HEK293 (cell line): ENCODE data around the gene TSPAN1.

Experiments used
- GLI4 ChIP-seq: fragments of 450-650 bp; formaldehyde crosslinking; IDR thresholded peaks from 2 replicates; pipeline ENCODE4 v1.5.1; 2016; ENCODE audit warnings: missing biosample characterization, missing genetic modification characterization
- HOXD13 ChIP-seq: sonication (generic); formaldehyde crosslinking; IDR thresholded peaks from 2 replicates; pipeline ENCODE4 v1.8.0; 2022; ENCODE audit warnings: missing genetic modification reagents, borderline replicate concordance
- KLF1 ChIP-seq: fragments of 450-650 bp; formaldehyde crosslinking; IDR thresholded peaks from 2 replicates; pipeline ENCODE4 v1.5.1; 2016; ENCODE audit warnings: missing biosample characterization, missing genetic modification characterization
- KLF16 ChIP-seq: fragments of 450-650 bp; formaldehyde crosslinking; IDR thresholded peaks from 2 replicates; pipeline ENCODE4 v1.5.1; 2017; ENCODE audit warnings: missing biosample characterization, missing genetic modification characterization
- MEIS1 ChIP-seq: sonication (generic); formaldehyde crosslinking; IDR thresholded peaks from 2 replicates; pipeline ENCODE4 v1.8.1; 2022; ENCODE audit warnings: missing genetic modification reagents, mild to moderate bottlenecking, borderline replicate concordance
- OSR2 ChIP-seq: fragments of 450-650 bp; formaldehyde crosslinking; IDR thresholded peaks from 2 replicates; pipeline ENCODE4 v1.5.1; 2016; ENCODE audit warnings: missing biosample characterization, missing genetic modification characterization
- PRDM2 ChIP-seq: fragments of 450-650 bp; formaldehyde crosslinking; IDR thresholded peaks from 2 replicates; pipeline ENCODE4 v1.5.1; 2016; ENCODE audit warnings: missing biosample characterization, missing genetic modification characterization, borderline replicate concordance
- RBAK ChIP-seq: fragments of 450-650 bp; formaldehyde crosslinking; IDR thresholded peaks from 2 replicates; pipeline ENCODE4 v1.5.1; 2016; ENCODE audit warnings: missing biosample characterization, missing genetic modification characterization
- SP3 ChIP-seq: fragments of 450-650 bp; formaldehyde crosslinking; IDR thresholded peaks from 2 replicates; pipeline ENCODE4 v1.5.1; 2016; ENCODE audit warnings: missing biosample characterization, missing genetic modification characterization
- ZBTB1 ChIP-seq: fragments of 450-650 bp; formaldehyde crosslinking; IDR thresholded peaks from 2 replicates; pipeline ENCODE4 v1.5.1; 2016; ENCODE audit warnings: missing biosample characterization, missing genetic modification characterization
- ZBTB17 ChIP-seq: fragments of 450-650 bp; formaldehyde crosslinking; IDR thresholded peaks from 2 replicates; pipeline ENCODE4 v1.5.1; 2016; ENCODE audit warnings: missing biosample characterization, missing genetic modification characterization
- ZNF140 ChIP-seq: fragments of 450-650 bp; formaldehyde crosslinking; IDR thresholded peaks from 2 replicates; pipeline ENCODE4 v1.5.1; 2016; ENCODE audit warnings: missing biosample characterization, missing genetic modification characterization
- ZNF155 ChIP-seq: fragments of 450-650 bp; formaldehyde crosslinking; IDR thresholded peaks from 2 replicates; pipeline ENCODE4 v1.5.1; 2016; ENCODE audit warnings: missing biosample characterization, missing genetic modification characterization
- ZNF184 ChIP-seq: fragments of 450-650 bp; IDR thresholded peaks from 2 replicates; pipeline ENCODE4 v1.5.1; 2018; ENCODE audit warnings: missing biosample characterization, mild to moderate bottlenecking, missing genetic modification characterization
- ZNF221 ChIP-seq: fragments of 450-650 bp; formaldehyde crosslinking; IDR thresholded peaks from 2 replicates; pipeline ENCODE4 v1.5.1; 2017; ENCODE audit warnings: missing biosample characterization, missing genetic modification characterization, borderline replicate concordance
- ZNF239 ChIP-seq: fragments of 450-650 bp; formaldehyde crosslinking; IDR thresholded peaks from 2 replicates; pipeline ENCODE4 v1.5.1; 2016; ENCODE audit warnings: missing biosample characterization, missing genetic modification characterization
- ZNF274 ChIP-seq, 2 experiments: fragments of 200-500 bp in 1 of 2; fragments of 450-650 bp in 1 of 2; sonication (Bioruptor generic) in 1 of 2; formaldehyde crosslinking in 1 of 2; IDR thresholded peaks; 2 replicates each; pipeline versions ENCODE4 v1.5.1 to v1.6.1; 2014 to 2016; ENCODE audit warnings: borderline replicate concordance in 1 of 2, inconsistent platforms in 1 of 2, low read length in 1 of 2, missing biosample characterization in 1 of 2, missing genetic modification characterization in 1 of 2
- ZNF324 ChIP-seq: fragments of 450-650 bp; formaldehyde crosslinking; IDR thresholded peaks from 2 replicates; pipeline ENCODE4 v1.5.1; 2016; ENCODE audit warnings: missing biosample characterization, missing genetic modification characterization
- ZNF350 ChIP-seq: fragments of 450-650 bp; formaldehyde crosslinking; IDR thresholded peaks from 2 replicates; pipeline ENCODE4 v1.5.0; 2017; ENCODE audit warnings: missing biosample characterization, mild to moderate bottlenecking, missing genetic modification characterization
- ZNF391 ChIP-seq: fragments of 450-650 bp; formaldehyde crosslinking; IDR thresholded peaks from 2 replicates; pipeline ENCODE4 v1.5.1; 2016; ENCODE audit warnings: low read depth, missing biosample characterization, missing genetic modification characterization, borderline replicate concordance
- ZNF394 ChIP-seq: fragments of 450-650 bp; formaldehyde crosslinking; IDR thresholded peaks from 2 replicates; pipeline ENCODE4 v1.5.1; 2016; ENCODE audit warnings: missing biosample characterization, missing genetic modification characterization, mild to moderate bottlenecking, moderate library complexity, borderline replicate concordance
- ZNF530 ChIP-seq: fragments of 450-650 bp; formaldehyde crosslinking; IDR thresholded peaks from 2 replicates; pipeline ENCODE4 v1.5.1; 2016; ENCODE audit warnings: low read depth, missing biosample characterization, missing genetic modification characterization
- ZNF654 ChIP-seq: fragments of 450-650 bp; formaldehyde crosslinking; IDR thresholded peaks from 2 replicates; pipeline ENCODE4 v1.5.1; 2016; ENCODE audit warnings: low read depth, missing biosample characterization, missing genetic modification characterization
- ZNF707 ChIP-seq: fragments of 450-650 bp; formaldehyde crosslinking; IDR thresholded peaks from 2 replicates; pipeline ENCODE4 v1.5.1; 2016; ENCODE audit warnings: missing biosample characterization, missing genetic modification characterization
- ZNF76 ChIP-seq: fragments of 450-650 bp; formaldehyde crosslinking; IDR thresholded peaks from 2 replicates; pipeline ENCODE4; 2016; ENCODE audit warnings: low read depth, missing biosample characterization, missing genetic modification characterization, borderline replicate concordance
- ZNF791 ChIP-seq: fragments of 450-650 bp; formaldehyde crosslinking; IDR thresholded peaks from 2 replicates; pipeline ENCODE4 v1.5.1; 2016; ENCODE audit warnings: missing biosample characterization, missing genetic modification characterization
- ZNF792 ChIP-seq: fragments of 450-650 bp; formaldehyde crosslinking; IDR thresholded peaks from 2 replicates; pipeline ENCODE4 v1.5.1; 2016; ENCODE audit warnings: missing biosample characterization, missing genetic modification characterization
- ZSCAN23 ChIP-seq: fragments of 450-650 bp; formaldehyde crosslinking; IDR thresholded peaks from 2 replicates; pipeline ENCODE4 v1.5.1; 2016; ENCODE audit warnings: missing biosample characterization, missing genetic modification characterization
- TF ChIP-seq, protein P1 (sequence below): fragments of 450-650 bp; formaldehyde crosslinking; IDR thresholded peaks from 2 replicates; pipeline ENCODE4 v1.5.1; 2016; ENCODE audit warnings: missing biosample characterization, missing genetic modification characterization, low read depth
- TF ChIP-seq, protein P2 (sequence below): fragments of 450-650 bp; formaldehyde crosslinking; IDR thresholded peaks from 2 replicates; pipeline ENCODE4 v1.5.1; 2016; ENCODE audit warnings: missing biosample characterization, missing genetic modification characterization

TSPAN1 gene

GRCh38 chr1:46179138-46180081 lies 4.5 kb downstream of the TSPAN1 start (continued):
- TF ChIP-seq ZNF350 (tag by site-specific recombination) (no peak), ZNF391 (no peak), ZNF155 (tag by site-specific recombination) (no peak), ZSCAN23 (tag by site-specific recombination) (no peak), GLI4 (no peak), ZNF221 (tag by site-specific recombination) (no peak), ZNF530 (tag by site-specific recombination) (no peak), ZNF707 (no peak), ZNF184 (no peak), MEIS1 (CRISPR knock-in tag) (no peak), SP3 (tag by site-specific recombination) (no peak), OSR2 (tag by site-specific recombination) (no peak), ZNF791 (tag by site-specific recombination) (no peak), KLF16 (peak; percentile 21; the same call in 1 of the 2 replicates), ZNF274 (IDR thresholded peaks at IDR 0.05; ENCODE audit: low read length) (no peak), ZNF274 (tag by site-specific recombination; IDR thresholded peaks at IDR 0.05; ENCODE audit: borderline replicate concordance) (no peak), ZBTB17 (tag by site-specific recombination) (peak; percentile 99), KLF1 (tag by site-specific recombination) (no peak), ZNF324 (no peak), ZNF140 (tag by site-specific recombination) (no peak), HOXD13 (CRISPR knock-in tag) (no peak), ZNF76 (tag by site-specific recombination) (no peak), ZNF239 (tag by site-specific recombination) (no peak), ZBTB1 (no peak), ZNF394 (tag by site-specific recombination) (no peak; the same call in 1 of the 2 replicates), ZNF654 (peak; percentile 100), RBAK (tag by site-specific recombination) (no peak), ZNF792 (no peak; the same call in 1 of the 2 replicates), PRDM2 (no peak)
- TF ChIP-seq, protein P1, sequence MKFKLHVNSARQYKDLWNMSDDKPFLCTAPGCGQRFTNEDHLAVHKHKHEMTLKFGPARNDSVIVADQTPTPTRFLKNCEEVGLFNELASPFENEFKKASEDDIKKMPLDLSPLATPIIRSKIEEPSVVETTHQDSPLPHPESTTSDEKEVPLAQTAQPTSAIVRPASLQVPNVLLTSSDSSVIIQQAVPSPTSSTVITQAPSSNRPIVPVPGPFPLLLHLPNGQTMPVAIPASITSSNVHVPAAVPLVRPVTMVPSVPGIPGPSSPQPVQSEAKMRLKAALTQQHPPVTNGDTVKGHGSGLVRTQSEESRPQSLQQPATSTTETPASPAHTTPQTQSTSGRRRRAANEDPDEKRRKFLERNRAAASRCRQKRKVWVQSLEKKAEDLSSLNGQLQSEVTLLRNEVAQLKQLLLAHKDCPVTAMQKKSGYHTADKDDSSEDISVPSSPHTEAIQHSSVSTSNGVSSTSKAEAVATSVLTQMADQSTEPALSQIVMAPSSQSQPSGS (tag by site-specific recombination): no peak
- TF ChIP-seq, protein P2, sequence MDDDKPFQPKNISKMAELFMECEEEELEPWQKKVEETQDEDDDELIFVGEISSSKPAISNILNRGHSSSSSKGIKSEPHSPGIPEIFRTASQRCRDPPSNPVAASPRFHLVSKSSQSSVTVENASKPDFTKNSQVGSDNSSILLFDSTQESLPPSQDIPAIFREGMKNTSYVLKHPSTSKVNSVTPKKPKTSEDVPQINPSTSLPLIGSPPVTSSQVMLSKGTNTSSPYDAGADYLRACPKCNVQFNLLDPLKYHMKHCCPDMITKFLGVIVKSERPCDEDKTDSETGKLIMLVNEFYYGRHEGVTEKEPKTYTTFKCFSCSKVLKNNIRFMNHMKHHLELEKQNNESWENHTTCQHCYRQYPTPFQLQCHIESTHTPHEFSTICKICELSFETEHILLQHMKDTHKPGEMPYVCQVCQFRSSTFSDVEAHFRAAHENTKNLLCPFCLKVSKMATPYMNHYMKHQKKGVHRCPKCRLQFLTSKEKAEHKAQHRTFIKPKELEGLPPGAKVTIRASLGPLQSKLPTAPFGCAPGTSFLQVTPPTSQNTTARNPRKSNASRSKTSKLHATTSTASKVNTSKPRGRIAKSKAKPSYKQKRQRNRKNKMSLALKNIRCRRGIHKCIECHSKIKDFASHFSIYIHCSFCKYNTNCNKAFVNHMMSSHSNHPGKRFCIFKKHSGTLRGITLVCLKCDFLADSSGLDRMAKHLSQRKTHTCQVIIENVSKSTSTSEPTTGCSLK (tag by site-specific recombination): no peak
